NT2/D1 (cell line): ENCODE results near the gene VPS50.

ENCODE experiments used
- SUZ12 ChIP-seq: IDR thresholded peaks from 2 replicates; pipeline ENCODE4 v1.6.1; 2011; ENCODE audit not compliant: insufficient read length, insufficient read depth; ENCODE audit errors: extremely low read depth
- YY1 ChIP-seq: IDR thresholded peaks from 2 replicates; pipeline ENCODE4 v1.6.1; 2011; ENCODE audit not compliant: insufficient read length, insufficient read depth
- ZNF274 ChIP-seq: IDR thresholded peaks from 2 replicates; pipeline ENCODE4 v1.6.1; 2011; ENCODE audit warnings: mild to moderate bottlenecking, low read depth, low read length

- TF ChIP-seq YY1 (no peak), ZNF274 (no peak), SUZ12 (no peak)
These were observed 9.9 kb downstream of the VPS50 start for GRCh38 chr7:93242106-93242505.
